Keratinocyte (primary cell): ENCODE data around the gene PRKN. TPM values are rescaled to one million over a fixed set of nuclear protein-coding genes. Genes with fewer than 3 reads are reported as not detected.

Source experiments
- DNase-seq: peaks from one replicate; pipeline ENCODE4 v3.0.0-alpha.2; 2011; ENCODE audit warnings: low read depth, missing footprints, low spot score
- FAIRE-seq: peaks from 2 replicates; lab custom pipeline; 2011; peaks lifted over from hg19 to GRCh38; lab: Jason Lieb, UNC
- H2AFZ ChIP-seq: 2 replicates; pipeline ENCODE4 v1.6.0; 2012; ENCODE audit warnings: low read length, control low read depth, inconsistent platforms; ENCODE audit not compliant: control insufficient read depth
- H3K27ac ChIP-seq: 2 replicates; pipeline ENCODE4 v1.5.1; 2011; ENCODE audit warnings: low read length; ENCODE audit not compliant: control insufficient read depth, insufficient read depth
- H3K27me3 ChIP-seq: 3 replicates; pipeline ENCODE4 v1.6.0; 2011; ENCODE audit warnings: low read length; ENCODE audit not compliant: control insufficient read depth, insufficient read depth; ENCODE audit errors: extremely low read depth
- H3K36me3 ChIP-seq, 2 experiments: 2 replicates in 1 of 2; 3 replicates in 1 of 2; pipeline ENCODE4 v1.5.1; 2011; ENCODE audit warnings: low read length in 2 of 2, mild to moderate bottlenecking in 1 of 2; ENCODE audit not compliant: control insufficient read depth in 2 of 2, insufficient read depth in 2 of 2; ENCODE audit errors: extremely low read depth in 1 of 2
- H3K4me1 ChIP-seq: 3 replicates; pipeline ENCODE4 v1.5.1; 2011; ENCODE audit warnings: low read length; ENCODE audit not compliant: control insufficient read depth, insufficient read depth; ENCODE audit errors: extremely low read depth
- H3K4me2 ChIP-seq: 3 replicates; pipeline ENCODE4 v1.6.0; 2011; ENCODE audit warnings: low read depth, low read length; ENCODE audit not compliant: control insufficient read depth, insufficient read depth; ENCODE audit errors: extremely low read depth
- H3K4me3 ChIP-seq, 3 experiments: fragments of 200-600 bp in 1 of 3; sonication (generic) in 1 of 3; 2 replicates in 2 of 3; 3 replicates in 1 of 3; pipeline ENCODE4 v1.5.1; 2011 to 2016; ENCODE audit warnings: low read length in 3 of 3, mild to moderate bottlenecking in 3 of 3, control low read depth in 2 of 3, inconsistent platforms in 1 of 3, low read depth in 1 of 3, mixed read lengths in 1 of 3, mixed run types in 1 of 3, moderate library complexity in 1 of 3; ENCODE audit not compliant: control insufficient read depth in 2 of 3, insufficient read depth in 2 of 3; ENCODE audit errors: extremely low read depth in 1 of 3
- H3K79me2 ChIP-seq: 2 replicates; pipeline ENCODE4 v1.6.0; 2012; ENCODE audit warnings: low read length; ENCODE audit not compliant: control insufficient read depth, insufficient read depth
- H3K9ac ChIP-seq: 3 replicates; pipeline ENCODE4 v1.6.0; 2011; ENCODE audit warnings: low read length; ENCODE audit not compliant: control insufficient read depth, insufficient read depth; ENCODE audit errors: extremely low read depth
- H3K9me1 ChIP-seq: 3 replicates; pipeline ENCODE4 v1.6.0; 2011; ENCODE audit warnings: low read length; ENCODE audit not compliant: control insufficient read depth, insufficient read depth; ENCODE audit errors: extremely low read depth
- H3K9me3 ChIP-seq: 2 replicates; pipeline ENCODE4 v1.5.1; 2012; ENCODE audit warnings: low read depth, low read length; ENCODE audit not compliant: control insufficient read depth
- H4K20me1 ChIP-seq: 3 replicates; pipeline ENCODE4 v1.6.0; 2011; ENCODE audit warnings: low read length; ENCODE audit not compliant: control insufficient read depth, insufficient read depth; ENCODE audit errors: extremely low read depth
- CTCF ChIP-seq, 3 experiments: IDR thresholded peaks in 1 of 3; conservative IDR thresholded peaks in 1 of 3; optimal IDR thresholded peaks in 1 of 3; 2 replicates in 2 of 3; 3 replicates in 1 of 3; pipeline versions ENCODE3 to v1.5.1; 2011; ENCODE audit warnings: low read length in 3 of 3, mild to moderate bottlenecking in 3 of 3, moderate library complexity in 2 of 3, control low read depth in 1 of 3, inconsistent platforms in 1 of 3; ENCODE audit not compliant: insufficient read depth in 2 of 3; ENCODE audit errors: extremely low read depth in 1 of 3
- EZH2 ChIP-seq: IDR thresholded peaks from one replicate; pipeline ENCODE4 v1.6.1; 2012; ENCODE audit warnings: inconsistent platforms, mild to moderate bottlenecking, low read length, moderate library complexity
- dilution Hi-C: fragments of 300-500 bp; cut with MboI; formaldehyde crosslinking; loops from one replicate; pipeline ENCODE4 v1.7.0; 2020; ENCODE audit warnings: low sequenced_read_pairs; ENCODE audit not compliant: extremely low pct_ligation_motif_present
- polyA plus RNA-seq, 5 experiments: library from polyadenylated mRNA; depleted of rRNA in 3 of 5; stranded (reverse) in 3 of 5; stranded (forward) in 1 of 5; unstranded in 1 of 5; fragments of >200 nt; gene quantifications; 1 replicate in 1 of 5; 2 replicates in 3 of 5; 3 replicates in 1 of 5; pipeline versions ENCODE4 v1.2.1 to v1.2.3, GENCODE V29; 2011 to 2012; ENCODE audit warnings: missing spikeins in 2 of 5, low read depth in 1 of 5, low replicate concordance in 1 of 5

PRKN gene
- polyA plus RNA-seq, 1 donor (not counting 4 experiments of a cell fraction or from before 2014, with no cell fraction given): 0.67 TPM

DNA sequence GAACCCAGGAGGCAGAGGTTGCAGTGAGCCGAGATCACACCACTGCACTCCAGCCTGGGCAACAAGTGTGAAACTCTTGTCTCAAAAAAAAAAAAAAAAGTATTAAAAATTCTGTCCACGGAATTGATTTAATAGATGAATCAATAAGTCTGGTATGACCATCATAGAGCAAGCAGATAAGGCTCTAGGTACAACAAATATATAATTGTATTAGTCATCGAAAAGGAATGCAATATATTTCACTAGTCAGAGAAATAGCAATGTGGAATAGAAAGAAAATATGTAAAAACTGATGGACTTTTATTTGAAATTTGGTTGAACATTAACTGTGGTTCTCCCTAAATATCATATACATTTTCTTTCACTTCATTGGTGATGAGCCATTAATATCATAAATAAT, 976.9 kb downstream of the PRKN start:
- H3K4me1 ChIP-seq: no peaks in the 10 kb centered on the region
- no peak overlapping the region for H2AFZ ChIP-seq
- no peak overlapping the region for H3K9ac ChIP-seq
- no peaks in the 10 kb centered on the region for H3K79me2 ChIP-seq
- DNase-seq (no peak), FAIRE-seq (no peak)
- TF ChIP-seq CTCF (optimal IDR thresholded peaks at IDR 0.05 in 1 of 3, IDR thresholded peaks at IDR 0.05 in 1 of 3, conservative IDR thresholded peaks at IDR 0.05 in 1 of 3; ENCODE audit: extremely low read depth in 1 of 3, insufficient read depth in 2 of 3, low read length in 3 of 3) (no peak), EZH2 (no peak)
- H3K9me3 ChIP-seq: no peaks in the 10 kb centered on the region
- no peak overlapping the region for H3K4me3 ChIP-seq
- no peaks in the 10 kb centered on the region for H4K20me1 ChIP-seq
- H3K9me1 ChIP-seq: no peaks in the 10 kb centered on the region
- no peaks in the 10 kb centered on the region for H3K27me3 ChIP-seq
- no peak overlapping the region for H3K4me2 ChIP-seq
- H3K27ac ChIP-seq: no peak overlapping the region
- dilution Hi-C loops: no loop called here
- no peaks in the 10 kb centered on the region for H3K36me3 ChIP-seq

GRCh38 chr6:161749576-161749975, 978.0 kb downstream of the PRKN start:
- H3K4me2 ChIP-seq: no peak overlapping the region
- no peak overlapping the region for H3K4me3 ChIP-seq
- no peaks in the 10 kb centered on the region for H3K4me1 ChIP-seq
- H3K79me2 ChIP-seq: no peaks in the 10 kb centered on the region
- no peaks in the 10 kb centered on the region for H3K27me3 ChIP-seq
- DNase-seq (no peak), FAIRE-seq (no peak)
- H3K36me3 ChIP-seq: no peaks in the 10 kb centered on the region
- no peaks in the 10 kb centered on the region for H3K9me1 ChIP-seq
- TF ChIP-seq EZH2: no peak
- TF ChIP-seq CTCF (optimal IDR thresholded peaks at IDR 0.05 in 1 of 3, IDR thresholded peaks at IDR 0.05 in 1 of 3, conservative IDR thresholded peaks at IDR 0.05 in 1 of 3; ENCODE audit: extremely low read depth in 1 of 3, insufficient read depth in 2 of 3, low read length in 3 of 3): no peak
- no peaks in the 10 kb centered on the region for H4K20me1 ChIP-seq
- H3K9ac ChIP-seq: no peak overlapping the region
- H3K9me3 ChIP-seq: no peaks in the 10 kb centered on the region
- dilution Hi-C loops: no loop called here
- no peak overlapping the region for H3K27ac ChIP-seq
- H2AFZ ChIP-seq: no peak overlapping the region
